CD14-positive monocyte (primary cell): Measurements from ENCODE around the gene ARHGEF10L. TPM values are rescaled to one million over a fixed set of nuclear protein-coding genes. Genes with fewer than 3 reads are reported as not detected.

Experiments
- DNase-seq, 3 donors: peaks; one replicate each; pipeline ENCODE4 v3.0.0-alpha.2; 2011 to 2022
- H2AFZ ChIP-seq: 2 replicates; pipeline ENCODE4 v1.6.0; 2012; ENCODE audit warnings: mild to moderate bottlenecking, low read depth, low read length, inconsistent platforms; ENCODE audit not compliant: insufficient read depth, poor library complexity, severe bottlenecking
- H3K27ac ChIP-seq, 2 donors: 1 replicate in 1 of 2; 2 replicates in 1 of 2; pipeline ENCODE4 v1.5.1; 2012 to 2013; ENCODE audit warnings: low read length in 2 of 2, control low read depth in 1 of 2, inconsistent platforms in 1 of 2, low read depth in 1 of 2, mild to moderate bottlenecking in 1 of 2
- H3K27me3 ChIP-seq, 2 donors: one replicate each; pipeline versions ENCODE4 v1.6.0 to v1.6.1; 2011 to 2013; ENCODE audit warnings: low read length in 2 of 2; ENCODE audit not compliant: control insufficient read depth in 2 of 2, insufficient read depth in 2 of 2
- H3K36me3 ChIP-seq, 2 donors: replicated peaks in 1 of 2; 1 replicate in 1 of 2; 2 replicates in 1 of 2; pipeline versions ENCODE4 v1.5.1 to v1.6.1; 2012 to 2013; ENCODE audit warnings: low read length in 2 of 2, control low read depth in 1 of 2, inconsistent platforms in 1 of 2, mild to moderate bottlenecking in 1 of 2; ENCODE audit not compliant: insufficient read depth in 2 of 2, control insufficient read depth in 1 of 2
- H3K4me1 ChIP-seq, 2 donors: 1 replicate in 1 of 2; 2 replicates in 1 of 2; pipeline versions ENCODE4 v1.5.1 to v1.6.1; 2012 to 2013; ENCODE audit warnings: low read length in 2 of 2, control low read depth in 1 of 2, inconsistent platforms in 1 of 2, mild to moderate bottlenecking in 1 of 2, moderate library complexity in 1 of 2; ENCODE audit not compliant: insufficient read depth in 2 of 2, control insufficient read depth in 1 of 2
- H3K4me2 ChIP-seq: replicated peaks from 2 replicates; pipeline ENCODE3; 2012; ENCODE audit warnings: low read length, moderate library complexity, mild to moderate bottlenecking; ENCODE audit not compliant: poor library complexity, severe bottlenecking; ENCODE audit errors: extremely low read depth
- H3K4me3 ChIP-seq, 3 experiments: fragments of 200-600 bp in 1 of 3; sonication (generic) in 1 of 3; replicated peaks in 1 of 3; 1 replicate in 2 of 3; 2 replicates in 1 of 3; pipeline ENCODE4 v1.5.1; 2011 to 2013; ENCODE audit warnings: low read length in 3 of 3, mild to moderate bottlenecking in 3 of 3, control low read depth in 2 of 3, low read depth in 2 of 3, inconsistent platforms in 1 of 3, moderate library complexity in 1 of 3
- H3K79me2 ChIP-seq: 2 replicates; pipeline ENCODE4 v1.6.0; 2012; ENCODE audit warnings: mild to moderate bottlenecking, control low read depth, inconsistent platforms, low read length, moderate library complexity; ENCODE audit not compliant: insufficient read depth
- H3K9ac ChIP-seq: 2 replicates; pipeline ENCODE4 v1.6.0; 2017; ENCODE audit warnings: low read length, mild to moderate bottlenecking; ENCODE audit not compliant: insufficient read depth, poor library complexity, severe bottlenecking
- H3K9me3 ChIP-seq, 2 donors: replicated peaks in 1 of 2; 1 replicate in 1 of 2; 2 replicates in 1 of 2; pipeline versions ENCODE4 v1.5.1 to v1.6.1; 2012 to 2013; ENCODE audit warnings: low read length in 2 of 2, control low read depth in 1 of 2; ENCODE audit not compliant: control insufficient read depth in 1 of 2, insufficient read depth in 1 of 2
- H4K20me1 ChIP-seq: 2 replicates; pipeline ENCODE4 v1.6.0; 2012; ENCODE audit warnings: mild to moderate bottlenecking, low read length, control low read depth, moderate library complexity; ENCODE audit not compliant: insufficient read depth
- H3K27ac Mint-ChIP-seq, 7 donors: one replicate each; pipeline ENCODE4 v1.8.0; 2020; ENCODE audit warnings: mild to moderate bottlenecking in 7 of 7, mixed read lengths in 7 of 7, moderate library complexity in 6 of 7, inconsistent platforms in 2 of 7
- H3K27me3 Mint-ChIP-seq, 3 donors: one replicate each; pipeline ENCODE4 v1.8.0; 2021 to 2022; ENCODE audit warnings: low read depth in 3 of 3, mild to moderate bottlenecking in 3 of 3, mixed read lengths in 3 of 3, moderate library complexity in 3 of 3, inconsistent platforms in 1 of 3
- H3K36me3 Mint-ChIP-seq, 2 donors: one replicate each; pipeline ENCODE4 v1.8.0; 2020; ENCODE audit warnings: mixed read lengths in 2 of 2, inconsistent platforms in 1 of 2, mild to moderate bottlenecking in 1 of 2
- H3K4me1 Mint-ChIP-seq: one replicate; pipeline ENCODE4 v1.8.0; 2020; ENCODE audit warnings: mild to moderate bottlenecking, mixed read lengths
- H3K4me3 Mint-ChIP-seq, 2 donors: one replicate each; pipeline ENCODE4 v1.8.0; 2020; ENCODE audit warnings: mild to moderate bottlenecking in 2 of 2, mixed read lengths in 2 of 2, moderate library complexity in 1 of 2
- H3K9me3 Mint-ChIP-seq, 7 donors: one replicate each; pipeline ENCODE4 v1.8.0; 2020 to 2022; ENCODE audit warnings: mixed read lengths in 7 of 7, mild to moderate bottlenecking in 6 of 7, moderate library complexity in 6 of 7, inconsistent platforms in 2 of 7
- CTCF ChIP-seq: fragments of 200-600 bp; IDR thresholded peaks from one replicate; pipeline ENCODE4 v1.8.0; 2022; ENCODE audit warnings: antibody characterized with exemption, mild to moderate bottlenecking
- WGBS: methylation state at CpG from one replicate; pipeline ENCODE4 v1.1.5; 2013; ENCODE audit warnings: missing lambda C conversion rate; ENCODE audit not compliant: insufficient coverage; 5-methylcytosine and 5-hydroxymethylcytosine counted together
- intact Hi-C, 2 donors: fragments of 100-400 bp; cut with micrococcal nuclease; formaldehyde crosslinking; loops; one replicate each; pipeline versions ENCODE4 v1.15.0 to v1.15.1; 2023
- polyA plus RNA-seq, 3 donors: library from polyadenylated mRNA; depleted of rRNA in 1 of 3; unstranded in 2 of 3; stranded (reverse) in 1 of 3; fragments of 300-500 nt in 2 of 3; fragments of >200 nt in 1 of 3; fragmentation: Illumina TruSeq in 2 of 3; gene quantifications; 1 replicate in 2 of 3; 2 replicates in 1 of 3; pipeline ENCODE4 v1.2.3, GENCODE V29; 2012 to 2021

ARHGEF10L gene
- polyA plus RNA-seq, 3 donors: 20.7 to 95.7 (median 23.7) TPM

GRCh38 chr1:17561561-17561985, 22.1 kb downstream of the ARHGEF10L start:
- Mint-ChIP-seq H3K4me3 (no peak overlapping the region), H3K9me3 (no peaks in the 10 kb centered on the region), H3K27me3 (peaks cover 5 to 7% (median 7%) of the 10 kb centered on the region in 3 donors), H3K4me1 (peaks cover 14% of the 10 kb centered on the region), H3K36me3 (no peaks in the 10 kb centered on the region), H3K27ac (no peak overlapping the region)
- H3K27me3 ChIP-seq: no peaks in the 10 kb centered on the region
- no peak overlapping the region for H3K9ac ChIP-seq
- no peaks in the 10 kb centered on the region for H3K79me2 ChIP-seq
- no peak overlapping the region for H3K4me2 ChIP-seq
- H3K9me3 ChIP-seq: no peaks in the 10 kb centered on the region
- WGBS: 80% methylated on average over 9 of the region's 9 CpGs
- TF ChIP-seq CTCF: no peak
- peaks cover 4 to 10% of the 10 kb centered on the region in 2 donors for H3K4me1 ChIP-seq
- no peak overlapping the region for H3K27ac ChIP-seq
- no peak for DNase-seq
- no peaks in the 10 kb centered on the region for H4K20me1 ChIP-seq
- intact Hi-C loops: no loop called here
- no peak overlapping the region for H2AFZ ChIP-seq
- no peak overlapping the region for H3K4me3 ChIP-seq
- no peaks in the 10 kb centered on the region for H3K36me3 ChIP-seq

- no peak for TF ChIP-seq CTCF
- Histone ChIP-seq H3K79me2 (no peaks in the 10 kb centered on the region), H3K36me3 (no peaks in the 10 kb centered on the region), H3K4me3 (no peak overlapping the region), H3K9me3 (no peaks in the 10 kb centered on the region), H3K4me2 (no peak overlapping the region), H4K20me1 (no peaks in the 10 kb centered on the region), H3K27ac (no peak overlapping the region), H2AFZ (no peak overlapping the region), H3K27me3 (no peaks in the 10 kb centered on the region), H3K4me1 (peaks cover 4 to 10% of the 10 kb centered on the region in 2 donors), H3K9ac (no peak overlapping the region)
- WGBS: 100% methylated on average over 3 of the region's 5 CpGs
- Mint-ChIP-seq H3K36me3 (no peaks in the 10 kb centered on the region), H3K4me1 (peaks cover 14% of the 10 kb centered on the region), H3K4me3 (no peak overlapping the region), H3K9me3 (no peaks in the 10 kb centered on the region), H3K27me3 (peaks cover 7 to 8% (median 7%) of the 10 kb centered on the region in 3 donors), H3K27ac (no peak overlapping the region)
- DNase-seq: no peak
- intact Hi-C loops: no loop called here
Measured at GRCh38 chr1:17562375-17562774, 22.9 kb downstream of the ARHGEF10L start.
